ENCODE data around the gene FAM184B. TPM values are rescaled to one million over a fixed set of nuclear protein-coding genes. Genes with fewer than 3 reads are reported as not detected.
"Not testable (repeated sequence)": the region's sequence is repeated elsewhere in the genome, so short reads cannot be mapped to it uniquely, and the experiment has no call there.

The FAM184B gene
- total RNA-seq, 1 donor from 2014 or later = not detected

GRCh38 chr4:17719106-17719505 lies 62.3 kb downstream of the FAM184B start:
- intact Hi-C loops (cut with micrococcal nuclease) = no loop called here

- intact Hi-C loops (cut with micrococcal nuclease) = no loop called here
Observed at GRCh38 chr4:17718471-17718870, 63.0 kb downstream of the FAM184B start.

GRCh38 chr4:17717301-17717700 lies 64.1 kb downstream of the FAM184B start:
- intact Hi-C loops (cut with micrococcal nuclease) = no loop called here

- intact Hi-C loops (cut with micrococcal nuclease) = no loop called here
Observed at GRCh38 chr4:17715511-17715910, 65.9 kb downstream of the FAM184B start.

GRCh38 chr4:17713779-17714178 lies 67.6 kb downstream of the FAM184B start:
- intact Hi-C loops (cut with micrococcal nuclease) = no loop called here

GRCh38 chr4:17712166-17712565 lies 69.3 kb downstream of the FAM184B start:
- intact Hi-C loops (cut with micrococcal nuclease) = no loop called here

- intact Hi-C loops (cut with micrococcal nuclease) = not testable (repeated sequence)
Observed at GRCh38 chr4:17711206-17711605, 70.2 kb downstream of the FAM184B start.

- intact Hi-C loops (cut with micrococcal nuclease) = no loop called here
Observed at GRCh38 chr4:17709763-17710068, 71.7 kb downstream of the FAM184B start.

- intact Hi-C loops (cut with micrococcal nuclease) = no loop called here
Observed at GRCh38 chr4:17708992-17709762, 72.2 kb downstream of the FAM184B start.

GRCh38 chr4:17707671-17708070 lies 73.8 kb downstream of the FAM184B start:
- intact Hi-C loops (cut with micrococcal nuclease) = no loop called here

- intact Hi-C loops (cut with micrococcal nuclease) = no loop called here
Observed at GRCh38 chr4:17705107-17705506, 76.3 kb downstream of the FAM184B start.

- intact Hi-C loops (cut with micrococcal nuclease) = no loop called here
Observed at GRCh38 chr4:17704020-17704650, 77.3 kb downstream of the FAM184B start.

- intact Hi-C loops (cut with micrococcal nuclease) = no loop called here
Observed at GRCh38 chr4:17702641-17703040, 78.8 kb downstream of the FAM184B start.

- intact Hi-C loops (cut with micrococcal nuclease) = no loop called here
Observed at GRCh38 chr4:17701882-17702281, 79.5 kb downstream of the FAM184B start.

- intact Hi-C loops (cut with micrococcal nuclease) = no loop called here
Observed at GRCh38 chr4:17701138-17701839, 80.1 kb downstream of the FAM184B start.

GRCh38 chr4:17699380-17699779 lies 82.0 kb downstream of the FAM184B start:
- intact Hi-C loops (cut with micrococcal nuclease) = no loop called here

- intact Hi-C loops (cut with micrococcal nuclease) = no loop called here
Observed at GRCh38 chr4:17698116-17698515, 83.3 kb downstream of the FAM184B start.

GRCh38 chr4:17695341-17695740 lies 86.1 kb downstream of the FAM184B start:
- intact Hi-C loops (cut with micrococcal nuclease) = no loop called here

GRCh38 chr4:17694552-17694951 lies 86.9 kb downstream of the FAM184B start:
- intact Hi-C loops (cut with micrococcal nuclease) = no loop called here

- intact Hi-C loops (cut with micrococcal nuclease) = no loop called here
Observed at GRCh38 chr4:17690898-17691297, 90.5 kb downstream of the FAM184B start.

GRCh38 chr4:17690135-17690534 lies 91.3 kb downstream of the FAM184B start:
- intact Hi-C loops (cut with micrococcal nuclease) = no loop called here

GRCh38 chr4:17688011-17688441 lies 93.4 kb downstream of the FAM184B start:
- intact Hi-C loops (cut with micrococcal nuclease) = no loop called here
